HG03442 (cell line): ENCODE results near the gene ABTB2.

Source experiments
- ATAC-seq: cut with Tn5 transposase; IDR thresholded peaks from one replicate; pipeline ENCODE4 v1.9.1; 2021; ENCODE audit warnings: mild to moderate bottlenecking, moderate library complexity; ENCODE audit not compliant: unreplicated experiment

The ABTB2 gene

GRCh38 chr11:34344410-34344767 lies 13.4 kb downstream of the ABTB2 start:
- ATAC-seq: no peak

GRCh38 chr11:34343686-34344085 lies 14.1 kb downstream of the ABTB2 start:
- no peak for ATAC-seq

GRCh38 chr11:34343153-34343552 lies 14.7 kb downstream of the ABTB2 start:
- ATAC-seq: no peak

DNA sequence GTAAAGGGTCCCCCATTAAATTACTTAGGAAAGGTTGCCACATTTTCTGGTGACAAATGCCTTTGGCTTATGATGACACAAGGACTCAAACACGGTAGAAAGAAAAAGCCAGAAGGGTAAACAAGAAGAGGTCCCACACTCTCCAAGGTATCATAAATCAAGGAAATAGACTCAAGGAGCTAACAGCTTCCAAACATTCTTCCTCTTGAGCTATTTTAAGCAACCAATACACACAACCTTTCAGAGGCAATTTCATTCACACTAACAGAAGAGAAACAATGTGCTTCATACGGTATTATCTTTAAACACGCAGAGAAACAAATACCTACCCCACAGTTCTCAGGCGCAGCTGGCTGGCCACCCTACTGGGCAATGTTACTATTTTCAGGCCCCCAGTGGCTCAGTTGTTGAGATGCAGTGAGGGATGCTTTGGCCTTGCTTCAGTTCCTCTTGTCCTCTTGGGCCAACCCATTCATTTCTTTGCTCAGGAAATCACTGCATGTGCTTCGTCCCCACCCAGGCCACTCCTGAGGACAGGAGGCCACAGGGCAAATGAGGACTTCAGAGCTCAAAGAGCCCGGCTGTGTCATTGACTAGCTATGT lies 15.8 kb downstream of the ABTB2 start:
- no peak for ATAC-seq

- no peak for ATAC-seq
Observed at GRCh38 chr11:34341096-34341495, 16.7 kb downstream of the ABTB2 start.

GRCh38 chr11:34340653-34341052 lies 17.2 kb downstream of the ABTB2 start:
- ATAC-seq: no peak

DNA sequence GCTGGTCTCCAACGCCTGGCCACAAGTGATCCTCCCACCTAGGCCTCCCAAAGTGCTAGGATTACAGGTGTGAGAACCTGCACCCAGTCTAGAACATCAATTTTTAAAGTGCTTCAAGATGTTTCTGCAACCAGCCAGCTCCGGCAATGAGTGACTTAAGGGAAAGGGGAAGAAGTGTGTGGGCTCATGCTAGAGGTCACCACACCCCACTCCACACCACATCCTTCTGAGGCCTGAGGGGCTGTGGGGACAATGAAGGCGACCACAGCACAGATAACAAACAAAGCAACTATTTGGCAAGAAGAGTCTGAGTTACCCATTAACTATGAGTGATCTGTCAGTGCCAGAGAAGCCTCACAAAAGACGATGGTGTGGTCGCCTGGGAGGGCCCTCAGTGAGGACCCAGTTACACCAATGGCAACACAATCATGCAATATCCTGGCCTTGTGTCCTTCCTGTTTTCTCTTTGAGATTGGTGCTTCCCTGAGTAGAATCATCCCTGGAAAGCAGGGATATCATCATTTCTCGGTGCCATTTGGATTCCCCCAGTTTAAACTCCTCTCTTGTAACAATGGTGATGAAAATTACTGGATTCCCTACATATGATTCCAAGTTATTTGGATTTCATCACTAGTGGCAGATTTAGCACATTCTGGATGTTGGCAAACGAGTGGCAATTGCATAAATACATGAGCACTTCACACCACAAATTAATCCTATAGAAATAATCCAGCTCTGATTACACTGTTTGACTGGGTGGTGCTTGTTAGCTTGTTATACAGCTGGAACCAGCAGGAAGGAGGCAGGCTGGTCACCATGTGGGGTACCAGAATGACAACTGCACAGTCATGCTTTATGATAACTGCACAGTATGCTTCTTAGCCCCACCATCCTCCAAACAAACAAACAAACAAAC lies 18.4 kb downstream of the ABTB2 start:
- ATAC-seq: peak; percentile 54

DNA sequence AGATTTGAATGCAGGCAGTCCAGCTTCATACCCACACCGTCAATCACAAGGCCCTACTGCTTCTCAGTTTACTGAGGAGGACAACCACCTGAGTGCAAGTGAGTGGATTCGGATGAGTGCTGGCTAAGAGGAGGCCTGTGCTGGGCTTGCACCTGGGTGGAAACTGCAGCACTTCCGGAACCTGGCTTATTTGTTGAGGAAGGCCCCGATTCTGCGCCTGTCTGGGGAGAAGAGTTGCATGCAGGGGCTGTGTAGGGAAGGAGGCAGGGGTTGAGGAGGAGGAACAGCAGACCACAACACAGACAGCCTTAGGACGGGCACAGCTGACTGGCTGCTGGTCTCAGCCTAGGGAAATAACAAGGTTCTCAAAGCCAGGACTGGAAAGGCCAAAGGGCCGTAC lies 20.8 kb downstream of the ABTB2 start:
- ATAC-seq: no peak

GRCh38 chr11:34335801-34336200 lies 22.0 kb downstream of the ABTB2 start:
- no peak for ATAC-seq

GRCh38 chr11:34335331-34335730 lies 22.5 kb downstream of the ABTB2 start:
- peak; percentile 51 for ATAC-seq

- ATAC-seq: no peak
Observed at GRCh38 chr11:34333787-34334186, 24.0 kb downstream of the ABTB2 start.

DNA sequence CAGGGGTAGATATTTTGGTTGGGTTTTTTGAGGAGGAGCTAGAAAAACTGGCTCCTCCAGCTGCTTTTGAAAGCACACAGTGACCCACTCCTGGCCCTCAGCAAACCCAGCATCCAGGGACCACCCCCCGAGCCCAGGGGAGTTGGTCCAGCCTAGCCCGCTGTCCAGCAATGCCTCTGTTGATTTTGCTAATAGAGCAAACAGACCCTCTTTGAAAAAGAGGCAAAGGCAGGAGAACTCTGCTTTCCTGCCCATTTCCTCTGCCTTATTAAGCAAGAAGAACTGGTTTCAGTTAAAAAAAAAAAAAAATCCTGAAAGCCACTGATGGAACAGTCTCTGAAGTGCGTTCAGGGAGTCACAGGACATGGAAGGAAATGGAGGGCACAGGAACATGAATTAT lies 25.3 kb downstream of the ABTB2 start:
- no peak for ATAC-seq

DNA sequence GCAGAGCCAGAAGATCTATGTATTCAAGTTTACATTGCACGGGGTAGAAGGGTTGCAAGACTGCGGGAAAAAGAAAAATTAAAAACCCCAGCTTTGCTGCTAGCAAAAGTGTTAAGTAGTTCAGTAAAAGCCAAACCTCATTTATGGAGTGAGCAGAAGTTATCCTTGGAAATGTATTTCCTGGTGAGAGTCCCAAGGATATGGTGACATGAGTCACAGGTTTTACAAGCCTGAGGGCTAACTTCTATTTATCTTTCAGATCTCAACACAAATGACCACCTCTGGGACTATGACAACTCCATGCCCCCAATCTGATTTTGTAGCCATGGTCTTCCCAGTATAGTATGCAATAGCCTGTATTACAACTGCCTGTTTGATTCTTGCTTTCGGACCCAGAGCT lies 26.1 kb downstream of the ABTB2 start:
- no peak for ATAC-seq

- ATAC-seq: no peak
Observed at GRCh38 chr11:34331329-34331728, 26.5 kb downstream of the ABTB2 start.

GRCh38 chr11:34330653-34331052 lies 27.2 kb downstream of the ABTB2 start:
- no peak for ATAC-seq

- ATAC-seq: no peak
Observed at GRCh38 chr11:34329876-34330275, 27.9 kb downstream of the ABTB2 start.

GRCh38 chr11:34328632-34328910 lies 29.2 kb downstream of the ABTB2 start:
- ATAC-seq: no peak

GRCh38 chr11:34327804-34328631 lies 29.8 kb downstream of the ABTB2 start:
- ATAC-seq: no peak

- no peak for ATAC-seq
Observed at GRCh38 chr11:34324466-34324865, 33.3 kb downstream of the ABTB2 start.

DNA sequence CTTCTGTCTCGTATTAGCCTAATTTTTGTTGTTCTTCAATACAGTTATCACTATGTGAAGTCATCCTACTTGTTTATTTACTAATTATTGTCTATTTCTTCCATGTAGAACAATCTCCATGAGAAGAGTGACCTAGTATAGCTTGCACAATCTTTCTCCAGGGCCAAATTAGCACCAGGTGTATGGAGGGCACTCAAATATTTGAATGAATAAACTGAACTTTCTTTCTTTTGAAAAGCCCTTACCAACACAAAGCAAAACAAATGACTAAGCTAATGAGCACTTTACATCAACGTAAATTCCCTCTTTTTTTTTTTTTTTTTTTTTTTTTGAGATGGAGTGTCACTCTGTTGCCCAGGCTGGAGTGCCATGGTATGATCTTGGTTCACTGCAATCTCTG lies 34.2 kb downstream of the ABTB2 start:
- ATAC-seq: no peak

- no peak for ATAC-seq
Observed at GRCh38 chr11:34318111-34319037, 39.4 kb downstream of the ABTB2 start.
